Pulmonary artery endothelial cell (primary cell): ENCODE results near the gene INTS11. TPM values are rescaled to one million over a fixed set of nuclear protein-coding genes. Genes with fewer than 3 reads are reported as not detected.

Experiments used
- DNase-seq: peaks from one replicate; pipeline ENCODE4 v3.0.0-alpha.2; 2011; ENCODE audit warnings: low read depth, low spot score
- total RNA-seq: library from RNA; depleted of rRNA; stranded (reverse); fragments of >200 nt; gene quantifications from 2 replicates; pipeline ENCODE4 v1.2.3, GENCODE V29; 2014

INTS11 gene
- total RNA-seq, 1 donor from 2014 or later: 72.4 TPM

DNA sequence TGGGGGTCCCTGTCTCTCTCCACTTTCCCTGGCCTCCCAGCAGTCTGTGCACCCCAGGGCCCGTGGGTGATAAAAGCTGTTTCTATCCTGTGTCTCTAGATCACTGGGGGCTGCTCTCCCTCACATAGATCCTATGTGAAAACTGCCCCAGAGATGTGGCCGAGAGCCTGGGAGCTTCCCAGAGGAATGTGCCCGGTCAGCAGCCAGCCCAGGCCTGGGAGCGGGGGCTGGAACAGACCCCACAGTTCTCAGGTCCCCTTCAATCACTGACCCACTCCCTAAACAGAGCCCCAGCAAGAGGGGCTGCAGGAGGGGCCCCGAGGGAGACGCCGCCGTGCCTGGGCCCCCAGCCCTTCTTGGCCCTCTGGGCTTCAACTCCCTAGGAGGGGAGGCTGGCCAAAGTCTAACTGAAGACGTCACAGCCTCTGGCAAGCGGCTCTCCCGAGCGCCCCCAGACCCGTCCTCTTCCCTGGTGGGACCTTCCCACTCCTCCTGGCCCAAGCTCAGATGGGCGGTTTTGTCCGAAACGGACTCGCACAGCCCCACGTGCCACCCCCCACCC is 33.5 kb upstream of the INTS11 start:
- no peak for DNase-seq

GRCh38 chr1:1356796-1357401 is 32.4 kb upstream of the INTS11 start:
- DNase-seq: no peak

DNA sequence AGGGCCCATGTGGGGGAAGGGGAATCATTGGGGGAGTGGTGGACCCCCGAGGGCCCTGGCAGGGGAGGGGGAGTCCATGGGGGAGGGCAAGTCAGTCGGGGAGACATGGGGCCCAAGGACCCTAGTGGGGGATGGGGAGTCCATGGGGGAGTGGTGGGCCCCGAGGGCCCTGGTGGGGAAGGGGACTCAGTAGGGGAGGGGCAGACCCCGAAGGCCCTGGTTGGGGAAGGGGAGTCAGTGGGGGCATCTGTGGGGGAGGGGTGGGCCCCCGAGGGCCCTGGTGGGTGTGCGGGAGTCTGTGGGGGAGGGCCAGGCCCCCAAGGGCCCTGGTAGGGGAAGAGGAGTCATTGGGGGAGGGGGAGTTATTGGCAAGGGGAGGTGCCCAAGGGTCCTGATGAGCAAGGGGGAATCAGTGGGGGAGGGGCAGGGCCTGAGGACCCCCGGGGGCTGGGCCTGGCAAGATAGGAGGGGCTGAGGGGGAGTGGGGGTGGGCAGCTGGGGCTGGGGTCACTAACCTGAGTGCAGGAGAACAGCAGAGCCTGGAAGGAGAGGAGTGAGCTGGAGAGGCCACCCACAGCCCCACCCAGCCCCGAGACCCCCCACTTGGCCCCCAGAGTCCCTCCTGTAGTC is 31.8 kb upstream of the INTS11 start:
- no peak for DNase-seq

DNA sequence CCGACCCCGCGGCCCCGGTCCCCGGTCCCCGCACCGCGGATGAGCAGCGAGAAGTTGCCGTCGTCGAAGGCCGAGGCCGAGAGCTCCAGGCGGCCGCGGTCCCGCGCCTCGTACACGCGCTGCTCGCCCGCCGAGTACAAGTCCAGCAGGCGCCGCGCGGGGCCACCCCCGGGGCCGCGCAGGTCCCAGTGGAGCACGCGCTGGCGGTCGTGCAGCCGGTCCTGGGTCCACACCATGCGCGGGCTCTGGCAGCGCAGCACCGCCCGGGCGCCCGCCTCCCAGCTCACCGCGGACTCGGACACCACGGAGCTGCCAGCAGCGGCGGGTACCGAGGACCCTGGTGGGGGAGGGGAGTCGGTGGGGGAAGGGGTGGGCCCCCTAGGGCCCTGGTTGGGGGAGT is 31.0 kb upstream of the INTS11 start:
- DNase-seq: no peak

- no peak for DNase-seq
These were observed 30.1 kb upstream of the INTS11 start for GRCh38 chr1:1354271-1355247.

DNA sequence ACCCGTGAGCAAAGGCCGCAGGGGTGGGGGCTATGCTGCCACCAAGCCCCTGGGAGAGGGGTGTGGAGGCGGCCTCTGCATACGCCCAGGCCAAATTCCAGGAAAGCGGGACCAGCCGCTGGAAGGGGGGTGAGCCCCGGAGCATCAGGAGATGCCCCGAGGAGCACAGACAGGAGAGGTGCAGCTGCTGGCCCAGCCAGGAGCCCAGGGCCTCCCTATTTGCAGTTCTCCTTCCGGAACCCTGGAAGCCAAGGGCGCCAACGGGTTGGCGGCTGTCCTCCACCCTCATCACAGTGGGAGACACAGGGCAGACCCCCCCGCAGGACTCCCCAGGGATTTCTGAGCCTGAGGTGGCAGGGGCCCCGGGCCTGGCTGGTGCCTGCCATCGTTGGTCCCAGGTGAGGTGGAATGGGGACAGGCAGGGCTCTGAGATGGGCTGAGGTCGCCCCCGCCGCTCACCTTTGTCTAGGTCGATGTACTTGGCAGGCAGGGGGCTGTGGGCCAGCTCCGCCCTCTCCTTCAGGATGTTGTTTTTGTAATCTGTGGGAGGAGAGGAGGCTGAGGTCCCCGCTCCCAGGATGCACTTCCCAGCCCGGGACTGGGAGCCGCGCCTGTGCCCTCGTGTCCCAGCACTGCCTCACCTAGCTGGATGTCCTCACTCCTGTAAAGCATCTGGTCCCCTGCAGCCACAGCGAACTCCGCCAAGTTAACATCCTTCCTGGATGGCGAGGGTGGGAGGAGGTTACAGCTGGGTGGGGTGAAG is 29.1 kb upstream of the INTS11 start:
- DNase-seq: no peak

- DNase-seq: no peak
These were observed 28.4 kb upstream of the INTS11 start for GRCh38 chr1:1352786-1353388.

- no peak for DNase-seq
These were observed 27.3 kb upstream of the INTS11 start for GRCh38 chr1:1351511-1352427.

DNA sequence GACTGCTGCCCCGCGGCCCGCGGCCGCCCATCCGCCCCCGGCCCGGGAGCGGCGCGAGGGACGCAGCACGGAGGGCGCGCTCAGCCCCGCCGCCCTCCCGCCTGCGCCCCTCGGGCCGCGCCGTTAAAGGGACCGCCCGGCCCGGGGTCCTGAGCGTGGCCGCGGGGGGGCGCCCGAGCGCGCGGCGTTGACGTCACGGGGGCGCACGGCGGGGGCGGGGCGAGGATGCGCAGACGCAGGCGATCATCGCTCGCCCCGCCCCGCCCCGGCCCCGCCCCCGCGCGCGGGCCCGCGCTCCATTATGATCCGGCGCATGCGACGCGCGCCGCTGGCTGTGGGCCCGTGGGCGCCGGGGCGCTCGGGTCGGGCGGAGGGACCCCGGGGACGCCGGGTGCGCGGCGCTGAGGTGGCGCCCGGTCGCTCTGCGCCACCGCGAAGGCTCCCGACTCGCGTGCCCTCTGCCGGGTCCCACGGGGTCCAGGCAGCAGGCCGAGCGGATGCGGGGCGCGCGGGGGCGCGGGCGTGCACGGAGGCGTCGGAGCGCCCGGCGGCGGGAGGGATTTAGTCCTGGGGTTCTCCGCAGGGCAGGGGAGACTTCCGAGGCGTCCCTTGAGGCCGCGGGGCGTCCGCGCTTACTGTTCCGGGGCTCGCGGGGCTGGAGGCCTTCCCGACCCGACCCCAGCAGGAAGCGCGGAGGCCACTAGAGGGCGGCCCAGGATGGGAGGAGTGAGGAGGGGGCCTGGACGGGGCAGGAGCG is 25.0 kb upstream of the INTS11 start, which contains the start of gene DVL1:
Gene DVL1 (minus strand): TSS at position 163 of the 757 bp plus-strand sequence. CDS start 353 bp downstream, outside the sequence.
- DNase-seq: no peak

DNA sequence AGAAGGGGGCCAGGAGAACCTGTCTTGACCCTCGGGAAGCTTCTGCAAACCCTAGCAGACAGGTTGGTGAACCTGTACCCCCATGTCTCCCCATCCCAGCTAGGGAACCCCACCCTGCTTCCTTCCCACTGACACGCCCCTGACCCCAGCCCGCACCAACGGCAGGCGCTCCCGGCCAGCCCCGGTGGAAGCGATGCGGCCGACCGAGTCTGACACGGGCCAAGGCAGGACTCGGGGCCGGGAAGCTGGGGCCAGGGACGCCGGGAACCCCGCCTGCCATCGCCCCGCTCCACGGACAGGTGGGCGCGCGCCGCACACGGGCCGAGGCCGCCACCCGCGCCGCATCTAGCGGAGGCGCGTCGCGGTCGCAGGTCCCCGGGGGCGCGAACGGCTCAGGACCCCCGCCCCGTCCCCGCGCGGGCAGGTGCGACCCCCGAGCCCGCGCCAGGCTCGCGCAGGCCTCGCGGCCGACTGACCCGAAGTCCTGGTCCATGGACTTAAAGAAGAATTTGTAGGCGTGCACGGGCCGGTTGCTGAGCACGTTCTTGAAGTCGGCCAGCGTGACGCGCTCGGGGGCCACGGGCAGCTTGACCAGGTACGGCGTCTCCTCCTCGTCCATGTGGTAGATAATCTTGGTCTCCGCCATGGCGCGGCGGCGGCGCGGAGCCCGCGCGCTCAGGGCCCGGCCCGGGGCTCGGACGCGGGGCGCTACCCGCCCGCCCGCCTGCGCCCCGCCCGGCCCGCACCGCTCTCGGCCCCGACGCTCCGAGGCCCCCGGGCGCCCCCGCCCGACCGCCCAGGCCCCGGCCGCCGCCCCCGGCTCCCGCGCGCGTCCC is 24.2 kb upstream of the INTS11 start:
- DNase-seq: no peak

DNA sequence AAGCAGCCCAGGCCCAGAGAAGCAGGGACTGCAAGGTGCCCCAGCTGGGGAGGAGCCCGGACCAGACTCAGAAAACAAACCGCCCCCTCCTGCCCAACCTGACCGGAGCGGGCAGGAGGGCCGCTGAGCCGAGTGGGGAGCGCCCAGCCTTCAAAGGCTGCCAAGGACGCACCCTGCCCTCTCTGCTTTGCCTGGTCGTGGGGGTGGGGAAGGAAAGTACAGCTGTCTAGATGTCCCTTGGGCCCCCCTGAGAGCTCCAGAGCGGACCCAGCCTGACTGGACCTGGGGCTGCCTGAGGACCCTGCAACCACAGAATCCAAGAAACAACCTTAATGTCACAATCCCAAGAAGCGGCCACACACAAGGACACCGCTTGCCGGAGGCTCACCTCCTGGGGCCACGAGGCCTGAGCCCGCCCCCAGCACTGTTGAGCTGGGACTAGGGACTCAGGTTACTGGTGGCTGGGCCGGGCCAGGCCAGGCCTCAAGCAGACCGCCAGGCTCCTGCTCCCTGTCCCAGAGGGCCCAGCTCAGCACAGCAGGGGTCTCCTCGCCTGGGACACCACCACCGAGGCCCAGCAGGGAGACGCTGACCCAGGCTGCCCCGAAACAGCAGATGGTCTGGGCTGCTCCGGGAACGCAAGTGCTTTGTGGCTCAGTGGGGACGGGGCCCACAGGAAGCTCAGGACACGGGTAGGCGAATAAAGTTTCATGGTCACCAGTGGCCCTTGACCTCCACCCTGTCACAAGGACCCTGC is 23.4 kb upstream of the INTS11 start:
- DNase-seq: no peak

DNA sequence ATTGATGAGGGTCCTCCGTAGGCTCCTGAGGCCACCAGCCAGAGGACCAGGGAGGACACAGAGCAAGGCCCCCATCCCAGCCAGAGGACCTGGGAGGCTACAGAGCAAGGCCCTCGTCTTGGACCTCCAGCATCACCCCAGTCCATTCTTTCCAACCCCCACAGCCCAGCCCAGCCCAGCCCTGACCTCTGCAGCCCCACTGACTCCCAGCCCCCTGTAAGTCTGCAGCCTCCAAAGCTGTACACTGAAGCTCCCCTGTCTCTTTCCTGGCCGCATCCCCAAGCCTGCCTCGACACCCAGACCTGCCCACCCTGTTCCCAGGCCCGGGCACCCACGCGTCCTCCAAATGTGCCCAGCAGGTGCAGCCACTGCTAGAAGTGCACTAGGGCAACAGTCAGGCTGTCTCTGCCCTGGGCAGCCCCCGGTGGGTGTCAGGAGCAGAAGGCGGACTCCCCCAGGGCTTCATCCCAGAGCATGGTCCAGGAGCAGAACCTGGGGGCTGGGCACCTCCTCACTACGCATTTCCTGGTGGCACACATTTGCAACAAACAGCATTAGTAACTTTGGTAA is 22.7 kb upstream of the INTS11 start:
- DNase-seq: no peak

DNA sequence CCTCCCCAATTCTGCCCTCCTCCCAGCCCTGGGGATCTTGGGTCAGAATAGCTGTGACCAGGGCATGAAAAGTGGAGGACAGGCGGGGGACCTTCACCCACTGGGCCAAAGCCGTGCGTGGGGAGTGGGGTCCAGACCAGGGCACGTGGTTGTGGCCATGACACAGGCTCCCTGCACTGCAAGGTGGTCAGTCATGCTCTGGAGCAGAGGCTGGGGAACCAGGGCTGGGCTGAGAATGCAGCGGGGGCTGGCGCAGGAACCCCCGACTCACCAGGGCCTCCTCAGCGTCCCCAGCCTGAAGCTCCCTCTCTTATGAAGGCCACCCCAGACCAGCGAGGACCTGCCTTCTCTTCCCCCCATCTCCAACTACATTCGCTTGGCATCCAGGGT is 22.0 kb upstream of the INTS11 start:
- DNase-seq: no peak

DNA sequence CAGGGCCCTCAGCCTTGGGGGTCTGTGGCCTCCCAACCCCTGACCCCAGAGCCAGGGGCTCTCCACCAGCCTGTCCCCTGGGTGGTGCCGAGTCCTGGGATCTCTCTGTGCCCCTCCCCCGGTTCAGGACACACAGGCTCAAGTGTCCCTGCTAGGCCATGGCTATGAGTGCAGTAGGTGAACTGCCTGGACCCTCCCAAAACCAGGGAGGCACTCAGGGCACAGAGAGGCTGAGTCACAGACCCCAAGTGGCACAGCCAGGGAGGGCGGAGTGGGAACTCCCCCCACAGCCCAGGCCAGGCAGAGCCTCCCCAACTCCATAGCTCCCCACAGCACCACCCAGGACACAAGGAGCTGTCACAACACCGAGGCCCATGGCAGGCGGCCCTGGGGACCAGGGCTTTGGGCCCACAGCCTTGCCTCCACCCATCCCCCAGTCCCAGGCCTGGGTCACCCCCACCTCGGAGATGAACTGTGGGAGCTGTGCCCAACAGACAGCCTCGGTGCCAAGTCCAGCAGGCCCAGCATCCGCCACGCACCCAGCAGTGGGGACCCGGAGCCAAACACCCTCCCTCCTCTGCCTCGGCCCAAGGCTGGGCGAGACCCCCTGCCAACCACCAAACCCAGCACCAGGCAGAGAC is 21.5 kb upstream of the INTS11 start:
- DNase-seq: no peak

DNA sequence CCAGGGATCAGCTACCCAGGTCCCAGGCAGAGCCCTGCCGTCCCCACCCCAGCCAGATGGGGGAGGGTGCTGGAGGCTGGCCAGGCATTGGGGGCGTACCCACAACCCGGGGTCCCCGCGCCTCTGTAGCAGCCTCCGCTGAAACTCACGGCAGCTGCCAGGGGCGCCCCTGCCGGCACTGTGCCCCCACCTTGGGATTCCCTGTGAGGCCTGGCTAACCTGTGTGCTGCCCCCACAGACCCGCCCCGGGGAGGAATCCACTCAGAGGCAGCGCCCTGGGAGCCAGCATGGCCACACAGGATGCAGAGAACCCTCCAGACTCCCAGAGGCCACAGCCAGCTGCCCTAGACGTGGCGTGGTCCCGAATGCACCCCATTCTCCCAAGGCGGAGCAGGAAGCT is 20.9 kb upstream of the INTS11 start:
- DNase-seq: no peak

DNA sequence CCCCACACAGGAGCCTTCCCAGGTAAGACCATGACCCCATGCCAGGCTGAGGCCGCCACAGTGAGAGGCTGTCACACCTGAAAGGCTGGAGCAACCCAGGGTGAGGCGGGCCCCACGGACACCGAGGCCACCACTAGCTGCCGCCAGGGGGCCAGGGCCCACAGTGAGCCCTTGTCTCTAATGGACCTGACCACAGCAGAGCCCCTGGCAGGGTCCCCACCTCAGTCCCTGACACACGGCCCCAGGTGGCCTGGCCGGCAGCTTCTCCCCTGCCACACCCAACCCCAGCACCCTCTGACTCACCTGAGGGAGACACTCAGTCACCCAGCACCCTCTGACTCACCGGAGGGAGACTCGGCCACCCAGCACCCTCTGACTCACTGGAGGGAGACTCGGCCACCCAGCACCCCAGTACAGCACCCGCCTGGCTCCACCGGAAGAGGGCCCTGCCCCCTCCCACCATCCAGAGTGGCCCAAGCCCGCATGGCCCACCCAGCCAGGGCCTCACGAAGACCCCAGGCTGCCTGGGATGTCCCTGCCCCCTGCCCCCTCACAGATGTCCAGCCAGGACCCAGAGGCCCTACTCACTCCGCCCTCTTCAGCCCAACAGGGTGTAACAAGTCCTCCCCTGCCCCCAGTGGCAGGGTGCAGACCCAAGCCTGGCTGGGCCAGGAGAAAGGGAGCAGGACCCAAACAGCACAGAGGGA is 20.3 kb upstream of the INTS11 start:
- DNase-seq: no peak
